ENCODE data around the gene CACNG8.
"Not testable (repeated sequence)": the region's sequence is repeated elsewhere in the genome, so short reads cannot be mapped to it uniquely, and the experiment has no call there.

CACNG8 gene

GRCh38 chr19:53994811-53995210 is 32.1 kb downstream of the CACNG8 start:
- DNase-seq = no peak

- no peak for DNase-seq
Measured at GRCh38 chr19:53998223-53998622, 35.5 kb downstream of the CACNG8 start.

GRCh38 chr19:53999694-54000093 is 37.0 kb downstream of the CACNG8 start:
- DNase-seq = no peak

DNA sequence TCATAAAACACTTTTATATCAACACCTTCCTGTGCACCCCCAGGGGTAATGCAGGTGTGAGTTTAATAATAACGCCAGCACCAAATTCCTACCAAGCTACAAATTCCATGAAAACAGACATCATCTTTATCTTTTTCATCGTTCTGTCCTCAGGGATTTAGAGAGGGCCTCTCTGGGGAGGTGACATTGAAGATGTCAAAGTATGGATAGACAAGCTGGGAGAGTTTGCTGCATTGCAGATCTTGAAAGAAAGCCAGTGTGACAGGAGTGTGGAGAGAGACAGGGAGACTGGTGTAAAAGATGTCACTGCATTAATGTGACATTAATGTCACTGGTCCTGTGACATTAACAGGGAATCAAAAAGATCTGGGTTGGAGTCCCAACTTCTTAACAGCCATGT is 38.8 kb downstream of the CACNG8 start:
- no peak for DNase-seq

DNA sequence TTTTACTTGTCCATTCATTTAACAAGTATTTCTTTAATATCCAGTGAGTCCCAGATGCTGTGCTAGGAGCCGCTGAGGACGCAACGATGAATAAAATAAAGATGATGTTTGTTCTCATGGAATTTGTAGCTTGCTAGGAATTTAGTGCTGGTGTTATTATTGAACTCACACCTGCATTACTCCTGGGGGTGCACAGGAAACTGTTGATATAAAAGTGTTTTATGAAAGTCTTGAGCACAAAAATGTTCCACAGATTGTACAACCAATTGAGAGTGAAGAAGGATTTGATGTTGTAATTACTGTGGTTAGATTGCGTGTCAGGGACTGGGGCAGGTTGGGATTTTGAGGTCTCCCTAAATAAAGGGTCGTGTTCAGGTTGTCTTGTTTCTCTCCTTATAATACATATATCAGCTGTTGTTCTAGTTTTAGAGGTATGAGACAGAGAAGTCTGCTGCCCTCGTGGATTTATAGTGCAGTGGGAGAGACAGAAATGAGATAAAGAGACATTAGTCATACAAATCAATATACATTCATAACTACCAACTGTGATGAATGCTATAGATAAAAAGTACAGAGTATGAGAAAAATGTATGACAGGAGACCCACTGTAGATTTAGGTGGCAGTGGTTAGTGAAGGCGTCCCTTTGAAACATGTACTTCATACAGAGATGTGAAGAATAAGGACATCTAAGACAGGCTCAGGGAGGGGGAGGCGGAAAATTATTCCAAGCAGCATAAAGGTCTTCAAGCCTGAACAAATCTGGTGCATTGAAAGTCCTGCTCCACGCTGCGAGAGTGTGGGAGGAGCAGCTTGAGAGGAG is 40.0 kb downstream of the CACNG8 start:
- DNase-seq = no peak

GRCh38 chr19:54009440-54009839 is 46.7 kb downstream of the CACNG8 start:
- no peak for DNase-seq

GRCh38 chr19:54010474-54010873 is 47.7 kb downstream of the CACNG8 start:
- DNase-seq = no peak

DNA sequence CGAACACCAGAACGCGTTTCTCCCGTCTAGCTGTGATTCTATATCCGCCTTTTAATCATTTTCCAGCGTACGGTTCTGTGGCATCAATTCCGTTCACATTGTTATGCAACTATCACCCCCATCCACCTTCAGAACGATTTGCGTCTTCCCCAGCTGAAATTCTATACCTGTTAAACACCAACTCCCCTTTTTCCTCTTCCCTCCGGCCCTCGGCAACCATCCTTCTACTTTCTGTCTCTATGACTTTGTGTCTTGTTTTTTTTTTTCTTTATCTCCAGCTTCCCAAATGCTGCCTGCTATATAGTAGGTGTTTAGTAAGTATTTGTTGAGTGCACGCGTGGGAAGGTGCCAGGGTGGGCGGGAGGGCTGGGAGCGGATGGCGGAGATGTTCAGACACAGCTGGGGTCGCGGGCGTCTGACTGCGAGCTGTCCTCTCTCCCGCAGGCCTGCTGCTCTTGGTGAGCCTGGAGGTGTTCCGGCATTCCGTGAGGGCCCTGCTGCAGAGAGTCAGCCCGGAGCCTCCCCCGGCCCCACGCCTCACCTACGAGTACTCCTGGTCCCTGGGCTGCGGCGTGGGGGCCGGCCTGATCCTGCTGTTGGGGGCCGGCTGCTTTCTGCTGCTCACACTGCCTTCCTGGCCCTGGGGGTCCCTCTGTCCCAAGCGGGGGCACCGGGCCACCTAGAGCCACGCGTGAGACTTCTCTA is 48.9 kb downstream of the CACNG8 start:
- DNase-seq = no peak

GRCh38 chr19:54013866-54014265 is 51.1 kb downstream of the CACNG8 start:
- no peak for DNase-seq

DNA sequence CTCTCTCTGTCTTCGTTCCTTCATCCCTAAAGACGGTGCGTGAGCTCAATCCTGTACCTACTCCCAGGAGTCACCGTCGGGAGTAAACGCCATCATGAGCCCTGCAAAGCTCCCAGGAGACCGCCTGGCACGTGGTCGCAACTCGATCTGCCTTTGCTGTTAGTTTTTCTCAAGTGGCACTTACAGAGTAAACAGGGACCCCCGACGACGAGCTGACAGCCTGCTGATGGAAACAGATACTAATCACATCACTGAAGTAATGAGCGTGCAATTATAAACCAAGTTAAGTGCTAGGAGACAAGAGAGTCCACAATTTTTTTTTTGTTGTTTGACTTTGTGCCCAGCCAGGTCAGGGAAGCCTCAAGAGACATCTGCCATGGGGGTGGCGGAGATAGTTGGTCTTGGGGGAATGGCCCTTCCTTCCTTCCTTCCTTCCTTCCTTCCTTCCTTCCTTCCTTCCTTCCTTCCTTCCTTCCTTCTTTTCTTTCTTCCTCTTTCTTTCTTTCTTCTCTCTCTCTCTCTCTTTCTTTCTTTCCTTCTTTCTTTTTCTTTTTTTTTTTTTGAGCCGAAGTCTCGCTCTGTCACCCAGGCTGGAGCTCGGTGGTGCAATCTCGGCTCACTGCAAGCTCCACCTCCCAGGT is 52.3 kb downstream of the CACNG8 start:
- DNase-seq = peak; percentile 7 to 72 (median 20)

DNA sequence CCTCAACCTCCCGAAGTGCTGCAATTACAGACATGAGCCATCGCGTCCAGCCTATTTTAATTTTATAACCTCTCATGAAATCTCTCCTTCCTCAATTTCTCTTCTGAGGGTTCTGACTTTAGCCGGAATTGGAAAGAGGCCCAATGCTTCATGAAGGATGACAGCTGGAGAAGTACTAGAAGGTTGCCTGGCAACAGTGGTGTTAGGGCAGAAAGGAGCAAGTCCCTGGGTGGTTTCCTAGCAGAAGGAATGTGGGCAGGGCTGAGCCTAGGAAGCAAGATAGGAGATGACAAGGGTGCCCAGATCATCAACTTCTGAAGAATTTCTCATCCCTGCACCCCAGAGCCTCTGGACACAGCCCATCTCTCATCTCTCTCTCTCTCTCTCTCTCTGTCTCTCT is 54.5 kb downstream of the CACNG8 start:
- no peak for DNase-seq

- DNase-seq = no peak
Measured at GRCh38 chr19:54021363-54021762, 58.6 kb downstream of the CACNG8 start.

- no peak for DNase-seq
Measured at GRCh38 chr19:54021932-54022331, 59.2 kb downstream of the CACNG8 start.

GRCh38 chr19:54023191-54023590 is 60.5 kb downstream of the CACNG8 start:
- DNase-seq = no peak

GRCh38 chr19:54024660-54025059 is 61.9 kb downstream of the CACNG8 start:
- no peak for DNase-seq

GRCh38 chr19:54026656-54027055 is 63.9 kb downstream of the CACNG8 start:
- DNase-seq = no peak

GRCh38 chr19:54029301-54029700 is 66.6 kb downstream of the CACNG8 start:
- no peak for DNase-seq

DNA sequence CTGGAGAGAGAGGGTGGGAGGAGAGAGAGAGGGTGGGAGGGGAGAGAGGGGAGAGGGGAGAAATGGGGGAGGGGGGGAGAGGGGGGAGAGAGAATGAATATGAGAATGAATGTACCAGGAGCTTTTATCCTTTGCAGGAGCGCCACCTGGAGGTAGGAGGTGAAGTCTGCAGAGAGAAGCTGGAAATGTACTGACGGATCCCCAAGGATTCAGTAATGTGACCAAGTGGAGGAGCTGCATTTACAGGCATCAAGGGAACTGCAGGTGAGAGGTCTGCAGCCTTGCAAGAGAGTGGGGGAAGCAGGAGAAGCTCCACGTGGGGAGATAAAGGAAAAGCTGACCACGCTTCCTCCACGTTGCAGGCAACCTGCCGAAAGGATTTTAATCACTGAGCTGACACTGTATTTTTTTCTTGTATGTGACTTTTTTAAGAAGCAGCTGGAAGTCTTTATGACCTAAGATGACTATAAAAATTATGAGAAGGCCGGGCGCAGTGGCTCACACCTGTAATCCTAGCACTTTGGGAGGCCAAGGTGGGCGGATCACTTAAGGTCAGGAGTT is 67.3 kb downstream of the CACNG8 start:
- DNase-seq = peak; percentile 3 to 60 (median 27)

DNA sequence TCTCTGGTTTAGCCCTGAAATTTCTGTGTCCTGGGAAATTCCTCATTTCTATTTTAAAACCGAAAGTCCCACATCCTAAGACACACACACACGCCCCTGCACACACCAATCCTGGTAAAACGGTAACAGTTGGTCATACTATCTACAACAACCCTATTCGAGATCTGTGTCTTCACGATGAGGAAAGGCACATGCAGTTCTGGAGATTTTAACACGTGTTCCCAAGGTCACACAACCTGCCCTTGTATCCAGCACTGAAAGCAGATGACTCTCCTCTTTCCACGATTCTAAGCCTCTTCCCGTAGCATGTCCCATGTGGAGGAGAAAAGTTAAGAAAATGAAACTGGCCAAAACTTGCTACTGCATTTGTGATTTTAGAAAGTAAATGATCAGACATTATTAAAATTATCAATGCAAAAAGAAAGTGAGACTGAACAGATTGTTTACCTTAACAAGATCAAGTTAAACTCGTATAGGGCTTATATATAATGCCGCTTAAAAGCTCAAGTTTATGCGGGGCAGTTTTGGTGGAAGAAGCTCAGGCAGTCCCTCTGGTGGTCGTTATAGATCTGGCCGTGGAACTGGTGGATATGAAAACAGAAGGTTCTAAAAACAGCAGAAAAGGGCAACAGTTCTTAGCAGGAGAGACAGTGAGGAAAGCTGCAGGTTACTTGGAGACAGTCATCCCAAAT is 68.3 kb downstream of the CACNG8 start:
- no peak for DNase-seq

- DNase-seq = no peak
Measured at GRCh38 chr19:54035215-54036178, 72.8 kb downstream of the CACNG8 start.

- not testable (repeated sequence) for DNase-seq
Measured at GRCh38 chr19:54036542-54036941, 73.8 kb downstream of the CACNG8 start.
